H9 (cell line): ENCODE data around the gene NEMP2. TPM values are rescaled to one million over a fixed set of nuclear protein-coding genes. Genes with fewer than 3 reads are reported as not detected.

Experiments
- DNase-seq: peaks from one replicate; pipeline ENCODE4 v3.0.0-alpha.2; 2017
- H2AFZ ChIP-seq: one replicate; pipeline ENCODE4 v1.6.1; 2013; ENCODE audit warnings: mild to moderate bottlenecking, low read length, control low read depth, moderate library complexity
- H2AK5ac ChIP-seq: 2 replicates; pipeline ENCODE4 v1.6.1; 2013; ENCODE audit warnings: low read length, control low read depth, mixed read lengths; ENCODE audit not compliant: insufficient read length
- H2BK120ac ChIP-seq: one replicate; pipeline ENCODE4 v1.6.1; 2013; ENCODE audit warnings: low read depth, mild to moderate bottlenecking, low read length, control low read depth, inconsistent platforms; ENCODE audit not compliant: poor library complexity, severe bottlenecking
- H2BK12ac ChIP-seq: 2 replicates; pipeline ENCODE4 v1.6.1; 2013; ENCODE audit warnings: low read length, control low read depth, mixed read lengths, low read depth; ENCODE audit not compliant: insufficient read length
- H2BK15ac ChIP-seq: 2 replicates; pipeline ENCODE4 v1.6.1; 2013; ENCODE audit warnings: low read depth, low read length, control low read depth
- H2BK20ac ChIP-seq: one replicate; pipeline ENCODE4 v1.6.1; 2013; ENCODE audit warnings: low read depth, mild to moderate bottlenecking, low read length, control low read depth, inconsistent platforms; ENCODE audit not compliant: poor library complexity, severe bottlenecking
- H2BK5ac ChIP-seq: 2 replicates; pipeline ENCODE4 v1.6.1; 2013; ENCODE audit warnings: low read length, control low read depth, mixed read lengths; ENCODE audit not compliant: insufficient read length
- H3K14ac ChIP-seq: 2 replicates; pipeline ENCODE4 v1.6.1; 2013; ENCODE audit warnings: low read length, control low read depth; ENCODE audit not compliant: insufficient read depth
- H3K18ac ChIP-seq: 2 replicates; pipeline ENCODE4 v1.6.1; 2013; ENCODE audit warnings: low read depth, mild to moderate bottlenecking, mixed read lengths, low read length, control low read depth; ENCODE audit not compliant: insufficient read length
- H3K23ac ChIP-seq: 2 replicates; pipeline ENCODE4 v1.6.1; 2013; ENCODE audit warnings: low read length, control low read depth, mixed read lengths, low read depth; ENCODE audit not compliant: insufficient read length
- H3K23me2 ChIP-seq: 2 replicates; pipeline ENCODE4 v1.6.1; 2013; ENCODE audit warnings: low read depth, mild to moderate bottlenecking, mixed read lengths, low read length, control low read depth; ENCODE audit not compliant: insufficient read length, poor library complexity, severe bottlenecking
- H3K27ac ChIP-seq: 2 replicates; pipeline ENCODE4 v1.5.1; 2013; ENCODE audit warnings: low read length, control low read depth, mixed read lengths, low read depth; ENCODE audit not compliant: insufficient read length
- H3K27me3 ChIP-seq: 2 replicates; pipeline ENCODE4 v1.6.1; 2013; ENCODE audit warnings: low read length, control low read depth, inconsistent platforms; ENCODE audit not compliant: insufficient read depth
- H3K4ac ChIP-seq: 2 replicates; pipeline ENCODE4 v1.6.1; 2013; ENCODE audit warnings: low read depth, mild to moderate bottlenecking, control low read depth, inconsistent platforms, low read length, moderate library complexity
- H3K4me1 ChIP-seq: 2 replicates; pipeline ENCODE4 v1.6.1; 2013; ENCODE audit warnings: low read length, control low read depth, inconsistent platforms; ENCODE audit not compliant: insufficient read depth
- H3K4me2 ChIP-seq: 2 replicates; pipeline ENCODE4 v1.6.1; 2013; ENCODE audit warnings: low read length, control low read depth, mixed read lengths; ENCODE audit not compliant: insufficient read length, insufficient read depth
- H3K56ac ChIP-seq: 2 replicates; pipeline ENCODE4 v1.6.1; 2013; ENCODE audit warnings: low read depth, mild to moderate bottlenecking, mixed read lengths, low read length, control low read depth; ENCODE audit not compliant: insufficient read length
- H3K79me1 ChIP-seq: 2 replicates; pipeline ENCODE4 v1.6.1; 2013; ENCODE audit warnings: low read depth, mild to moderate bottlenecking, moderate library complexity, low read length, control low read depth, inconsistent platforms; ENCODE audit not compliant: insufficient read depth, poor library complexity, severe bottlenecking
- H3K79me2 ChIP-seq: 2 replicates; pipeline ENCODE4 v1.6.1; 2013; ENCODE audit warnings: low read length, control low read depth, inconsistent platforms; ENCODE audit not compliant: insufficient read depth
- H3K9ac ChIP-seq: 2 replicates; pipeline ENCODE4 v1.6.1; 2013; ENCODE audit warnings: low read length, control low read depth, mixed read lengths; ENCODE audit not compliant: insufficient read length; ENCODE audit errors: extremely low read depth
- H3K9me3 ChIP-seq: one replicate; pipeline ENCODE4 v1.6.1; 2013; ENCODE audit warnings: low read depth, low read length, inconsistent platforms; ENCODE audit not compliant: control insufficient read depth
- H3T11ph ChIP-seq: one replicate; pipeline ENCODE4 v1.6.1; 2013; ENCODE audit warnings: mild to moderate bottlenecking, low read length, control low read depth, inconsistent platforms
- H4K20me1 ChIP-seq: one replicate; pipeline ENCODE4 v1.6.1; 2013; ENCODE audit not compliant: control insufficient read depth, insufficient read length, insufficient read depth
- H4K5ac ChIP-seq: 2 replicates; pipeline ENCODE4 v1.6.1; 2013; ENCODE audit warnings: low read depth, mild to moderate bottlenecking, mixed read lengths, low read length, control low read depth; ENCODE audit not compliant: insufficient read length
- H4K8ac ChIP-seq: replicated peaks from 2 replicates; pipeline ENCODE4 v1.6.1; 2013; ENCODE audit warnings: low read length, control low read depth, mixed read lengths, low read depth; ENCODE audit not compliant: insufficient read length
- H4K91ac ChIP-seq: 2 replicates; pipeline ENCODE4 v1.6.1; 2013; ENCODE audit warnings: low read depth, mild to moderate bottlenecking, moderate library complexity, mixed read lengths, low read length, control low read depth; ENCODE audit not compliant: insufficient read length
- H3K27ac Mint-ChIP-seq, 3 experiments: 2 replicates in 2 of 3; 3 replicates in 1 of 3; pipeline ENCODE4 v1.8.0; 2020 to 2021; ENCODE audit warnings: mixed read lengths in 3 of 3, mild to moderate bottlenecking in 1 of 3, moderate library complexity in 1 of 3
- H3K27me3 Mint-ChIP-seq: 2 replicates; pipeline ENCODE4 v1.8.0; 2021; ENCODE audit warnings: low read depth, mild to moderate bottlenecking, moderate library complexity, mixed read lengths
- H3K36me3 Mint-ChIP-seq, 3 experiments: 2 replicates in 2 of 3; 3 replicates in 1 of 3; pipeline ENCODE4 v1.8.0; 2020 to 2021; ENCODE audit warnings: low read depth in 3 of 3, mixed read lengths in 3 of 3; ENCODE audit not compliant: insufficient read depth in 1 of 3
- H3K4me1 Mint-ChIP-seq, 2 experiments: 2 replicates each; pipeline ENCODE4 v1.8.0; 2020; ENCODE audit warnings: mixed read lengths in 2 of 2
- H3K4me3 Mint-ChIP-seq, 2 experiments: 2 replicates in 1 of 2; 3 replicates in 1 of 2; pipeline ENCODE4 v1.8.0; 2020 to 2021; ENCODE audit warnings: mild to moderate bottlenecking in 2 of 2, mixed read lengths in 2 of 2, moderate library complexity in 1 of 2
- H3K9me3 Mint-ChIP-seq, 2 experiments: 2 replicates in 1 of 2; 3 replicates in 1 of 2; pipeline ENCODE4 v1.8.0; 2020; ENCODE audit warnings: mild to moderate bottlenecking in 2 of 2, mixed read lengths in 2 of 2, moderate library complexity in 1 of 2
- CTCF ChIP-seq: fragments of 200-600 bp; sonication (generic); conservative IDR thresholded peaks from 3 replicates; pipeline ENCODE4 v1.8.0; 2021; ENCODE audit warnings: antibody characterized with exemption, mild to moderate bottlenecking
- WGBS: extraction: QIAGEN DNeasy Blood & Tissue Kit; methylation state at CpG from one replicate; pipeline ENCODE4 v1.1.7; 2013; ENCODE audit warnings: missing lambda C conversion rate, low lambda C conversion rate, mixed read lengths; ENCODE audit not compliant: insufficient read length; ENCODE audit errors: extremely low coverage; 5-methylcytosine and 5-hydroxymethylcytosine counted together
- total RNA-seq: library from RNA; stranded (reverse); gene quantifications from 2 replicates; pipeline ENCODE4 v1.2.1, GENCODE V29; 2021

NEMP2 gene
- total RNA-seq, 1 experiment from 2014 or later = 5.3 TPM

- H2BK120ac ChIP-seq = no peak overlapping the region
- Mint-ChIP-seq H3K27ac (no peak overlapping the region; a peak in 1 of 7 replicates), H3K27me3 (no peaks in the 10 kb centered on the region), H3K9me3 (no peaks in the 10 kb centered on the region), H3K4me1 (peaks cover 9 to 10% of the 10 kb centered on the region in 2 experiments; a peak in 3 of 4 replicates), H3K36me3 (peaks cover 0 to 1% (median under 1%) of the 10 kb centered on the region in 3 experiments; a peak in 2 of 7 replicates), H3K4me3 (no peak overlapping the region)
- no peaks in the 10 kb centered on the region for H3K9me3 ChIP-seq
- H3K4me1 ChIP-seq = no peaks in the 10 kb centered on the region; the same call in 1 of the 2 replicates
- peak; percentile 29; the same call in 1 of the 3 replicates for TF ChIP-seq CTCF
- H4K20me1 ChIP-seq = no peaks in the 10 kb centered on the region
- no peaks in the 10 kb centered on the region for H3K79me2 ChIP-seq
- no peak for DNase-seq
- H4K5ac ChIP-seq = no peak overlapping the region
- no peak overlapping the region for H3K4ac ChIP-seq
- no peak overlapping the region for H4K91ac ChIP-seq
- H3K27ac ChIP-seq = no peak overlapping the region
- no peak overlapping the region for H2BK12ac ChIP-seq
- no peak overlapping the region for H3K14ac ChIP-seq
- no peak overlapping the region for H2AFZ ChIP-seq
- no peak overlapping the region for H3K4me2 ChIP-seq
- no peaks in the 10 kb centered on the region for H3K27me3 ChIP-seq
- no peak overlapping the region for H3K9ac ChIP-seq
- H3K23ac ChIP-seq = no peak overlapping the region
- no peaks in the 10 kb centered on the region for H3K23me2 ChIP-seq
- no peak overlapping the region for H3K56ac ChIP-seq
- 100% methylated on average over 1 of the region's 3 CpGs for WGBS
- no peak overlapping the region for H4K8ac ChIP-seq
- H2BK5ac ChIP-seq = no peak overlapping the region
- H2AK5ac ChIP-seq = no peak overlapping the region
- no peak overlapping the region for H2BK15ac ChIP-seq
- no peak overlapping the region for H2BK20ac ChIP-seq
- no peaks in the 10 kb centered on the region for H3K79me1 ChIP-seq
- H3T11ph ChIP-seq = no peak overlapping the region
- no peak overlapping the region for H3K18ac ChIP-seq
These were observed 15.6 kb upstream of the NEMP2 start for GRCh38 chr2:190550137-190550536.
